K562 (cell line): Measurements from ENCODE around the gene ATP6V0A1. TPM values are rescaled to one million over a fixed set of nuclear protein-coding genes. Genes with fewer than 3 reads are reported as not detected.

Source experiments
- CBX1 ChIP-seq: sonication (generic); IDR thresholded peaks from 2 replicates; pipeline ENCODE4 v1.6.1; 2016; ENCODE audit warnings: antibody characterized with exemption, low read depth, mild to moderate bottlenecking
- DIDO1 ChIP-seq: fragments of 450-650 bp; IDR thresholded peaks from 2 replicates; pipeline ENCODE4 v1.6.1; 2016; ENCODE audit warnings: low read depth, missing biosample characterization, missing genetic modification characterization
- ETV1 ChIP-seq: fragments of 450-650 bp; conservative IDR thresholded peaks from 2 replicates; pipeline ENCODE4 v1.6.1; 2016; ENCODE audit warnings: missing genetic modification characterization, control low read depth, low read depth, missing compliant biosample characterization
- HCFC1 ChIP-seq: IDR thresholded peaks from 2 replicates; pipeline ENCODE4 v1.6.1; 2012; ENCODE audit warnings: low read depth, low read length, improper control_type of control experiment
- HNRNPK ChIP-seq: fragments of 200-400 bp; formaldehyde crosslinking; IDR thresholded peaks from one replicate; pipeline ENCODE4 v1.6.1; 2018; ENCODE audit warnings: mild to moderate bottlenecking, low read depth, low read length; ENCODE audit not compliant: poor library complexity, severe bottlenecking
- MTA1 ChIP-seq: fragments of 450-650 bp; IDR thresholded peaks from 2 replicates; pipeline ENCODE4 v1.6.1; 2017; ENCODE audit warnings: borderline replicate concordance
- NONO ChIP-seq, 2 experiments: fragments of 200-400 bp in 1 of 2; fragments of 450-650 bp in 1 of 2; formaldehyde crosslinking in 1 of 2; IDR thresholded peaks; 2 replicates each; pipeline ENCODE4 v1.6.1; 2017; ENCODE audit warnings: low read depth in 2 of 2, mild to moderate bottlenecking in 2 of 2, moderate library complexity in 2 of 2, low read length in 1 of 2
- PML ChIP-seq: IDR thresholded peaks from 2 replicates; pipeline ENCODE4 v1.6.1; 2012; ENCODE audit warnings: low read length, inconsistent platforms
- POLR3G ChIP-seq: IDR thresholded peaks from 2 replicates; pipeline ENCODE4 v1.6.1; 2011; ENCODE audit not compliant: insufficient read length, insufficient replicate concordance; ENCODE audit errors: extremely low read depth
- RBBP5 ChIP-seq: fragments of 200-600 bp; sonication (generic); IDR thresholded peaks from 2 replicates; pipeline ENCODE4 v1.6.1; 2012; ENCODE audit warnings: borderline replicate concordance, mild to moderate bottlenecking, low read length, control low read depth, inconsistent platforms; ENCODE audit not compliant: insufficient read depth, poor library complexity, severe bottlenecking
- SIRT6 ChIP-seq: IDR thresholded peaks from one replicate; pipeline ENCODE4 v1.6.1; 2012; ENCODE audit warnings: low read depth, mild to moderate bottlenecking, control low read depth, inconsistent platforms, low read length, moderate library complexity
- TBL1XR1 ChIP-seq, 2 experiments: IDR thresholded peaks; 2 replicates each; pipeline ENCODE4 v1.6.1; 2012; ENCODE audit warnings: improper control_type of control experiment in 2 of 2, low read length in 2 of 2, mild to moderate bottlenecking in 1 of 2
- WHSC1 ChIP-seq: IDR thresholded peaks from one replicate; pipeline ENCODE4 v1.6.1; 2012; ENCODE audit warnings: low read length, control low read depth, inconsistent platforms
- ZNF134 ChIP-seq: fragments of 250-450 bp; sonication (Bioruptor Pico); conservative IDR thresholded peaks from 2 replicates; pipeline ENCODE4 v1.4.0; 2020
- ZNF212 ChIP-seq: fragments of 450-650 bp; formaldehyde crosslinking; IDR thresholded peaks from 2 replicates; pipeline ENCODE4 v1.4.0; 2020; ENCODE audit warnings: mild to moderate bottlenecking
- ZNF232 ChIP-seq: sonication (generic); formaldehyde crosslinking; IDR thresholded peaks from 2 replicates; pipeline ENCODE4 v1.8.0; 2022; ENCODE audit warnings: mild to moderate bottlenecking, missing genetic modification reagents
- polyA plus RNA-seq, 8 experiments: library from polyadenylated mRNA; depleted of rRNA in 4 of 8; stranded (reverse) in 5 of 8; unstranded in 3 of 8; fragments of >200 nt; fragmentation: Nextera tagmentation in 2 of 8; fragmentation: Illumina TruSeq in 1 of 8; extraction: Ambion mirVana in 2 of 8; extraction: Trizol in 1 of 8; gene quantifications; 2 replicates each; pipeline versions ENCODE4 v1.2.1 to v1.2.3, GENCODE V29; 2011 to 2014; ENCODE audit warnings: inconsistent platforms in 1 of 8, missing spikeins in 1 of 8
- total RNA-seq, 7 experiments: library from RNA; depleted of rRNA in 6 of 7; stranded (reverse); fragments of >200 nt in 6 of 7; fragmentation: Illumina TruSeq in 2 of 7; extraction: Trizol in 2 of 7; gene quantifications; 2 replicates each; pipeline versions ENCODE4 v1.2.1 to v1.2.3, GENCODE V29; 2011 to 2021; ENCODE audit warnings: low replicate concordance in 1 of 7
- TF ChIP-seq, protein P1 (sequence below), 2 experiments: IDR thresholded peaks; 2 replicates each; pipeline ENCODE4 v1.6.1; 2011; ENCODE audit warnings: borderline replicate concordance in 1 of 2, control low read depth in 1 of 2, low read depth in 1 of 2, low read length in 1 of 2, mild to moderate bottlenecking in 1 of 2, mixed read lengths in 1 of 2, moderate library complexity in 1 of 2; ENCODE audit not compliant: insufficient read depth in 1 of 2, insufficient read length in 1 of 2, poor library complexity in 1 of 2, severe bottlenecking in 1 of 2; ENCODE audit errors: extremely low read depth in 1 of 2
- TF ChIP-seq, protein P2 (sequence below), 2 experiments: fragments of 200-800 bp in 1 of 2; sonication (Bioruptor generic) in 1 of 2; sonication (generic) in 1 of 2; formaldehyde crosslinking in 1 of 2; IDR thresholded peaks in 1 of 2; conservative IDR thresholded peaks in 1 of 2; 2 replicates each; pipeline versions ENCODE4 v1.5.0 to v1.6.1; 2016 to 2020; ENCODE audit warnings: missing compliant biosample characterization in 1 of 2, missing genetic modification characterization in 1 of 2, missing genetic modification reagents in 1 of 2
- TF ChIP-seq, protein P3 (sequence below): sonication (generic); formaldehyde crosslinking; IDR thresholded peaks from 2 replicates; pipeline ENCODE4 v1.8.1; 2023; ENCODE audit warnings: mild to moderate bottlenecking, missing genetic modification reagents
- TF ChIP-seq, protein P4 (sequence below): IDR thresholded peaks from 2 replicates; pipeline ENCODE4 v1.6.1; 2016; ENCODE audit warnings: missing genetic modification characterization, missing compliant biosample characterization

The ATP6V0A1 gene
- total and polyA plus RNA-seq, 9 of the 15 experiments (the other 6 are each of a cell fraction or from before 2014, with no cell fraction given) = 11.8 to 158 (median 75.5) TPM

DNA sequence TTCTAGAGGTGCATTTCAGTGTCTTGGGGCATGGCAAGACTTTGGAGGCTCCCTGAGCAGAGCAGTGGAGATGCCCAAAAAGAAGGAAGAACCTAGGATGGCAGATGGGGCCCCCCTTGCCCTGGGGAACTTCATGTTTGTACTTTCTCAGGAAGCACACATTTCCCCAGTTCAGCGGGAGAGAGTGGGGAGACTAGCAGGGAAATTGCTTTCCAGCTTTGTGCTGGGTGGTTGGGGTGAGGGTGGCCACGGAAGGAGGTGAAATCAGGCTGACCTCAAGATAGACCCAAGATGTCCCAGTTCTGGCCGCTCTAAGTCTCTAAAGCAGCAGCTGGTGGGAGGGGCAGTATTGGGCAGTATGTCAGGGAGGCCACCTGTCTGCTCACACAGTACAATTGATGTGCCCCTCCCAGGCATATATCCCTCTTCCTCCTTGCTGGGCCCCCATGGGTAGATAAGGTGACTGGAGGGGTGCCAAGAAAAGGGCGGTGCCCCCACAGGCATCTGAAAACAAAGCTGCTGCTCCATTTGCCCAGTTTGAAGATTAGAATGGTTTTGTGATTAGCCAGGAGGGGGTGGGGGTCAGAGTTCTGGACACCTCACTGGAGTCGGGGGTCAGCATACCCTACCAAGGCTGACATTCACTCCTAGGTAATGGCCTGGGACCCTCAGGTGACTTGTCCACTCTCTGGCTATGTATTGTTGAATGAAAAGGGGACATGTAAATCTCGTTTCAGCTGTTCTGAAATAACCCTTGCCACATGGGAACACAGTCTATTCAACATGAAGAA, 60.3 kb downstream of the ATP6V0A1 start (continued):
- TF ChIP-seq, protein P1, sequence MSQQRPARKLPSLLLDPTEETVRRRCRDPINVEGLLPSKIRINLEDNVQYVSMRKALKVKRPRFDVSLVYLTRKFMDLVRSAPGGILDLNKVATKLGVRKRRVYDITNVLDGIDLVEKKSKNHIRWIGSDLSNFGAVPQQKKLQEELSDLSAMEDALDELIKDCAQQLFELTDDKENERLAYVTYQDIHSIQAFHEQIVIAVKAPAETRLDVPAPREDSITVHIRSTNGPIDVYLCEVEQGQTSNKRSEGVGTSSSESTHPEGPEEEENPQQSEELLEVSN (IDR thresholded peaks at IDR 0.05; ENCODE audit: borderline replicate concordance in 1 of 2, extremely low read depth in 1 of 2, insufficient read depth in 1 of 2, insufficient read length in 1 of 2, low read depth in 1 of 2, low read length in 1 of 2, poor library complexity in 1 of 2, severe bottlenecking in 1 of 2) = no peak
- TF ChIP-seq ETV1 (no peak; the same call in 1 of the 2 replicates), NONO (IDR thresholded peaks at IDR 0.05; ENCODE audit: low read depth in 2 of 2, low read length in 1 of 2) (no peak), CBX1 (no peak), PML (no peak), HNRNPK (no peak), ZNF134 (no peak), HCFC1 (no peak), DIDO1 (tag) (no peak), ZNF232 (CRISPR knock-in tag) (no peak), MTA1 (no peak), TBL1XR1 (IDR thresholded peaks at IDR 0.05; ENCODE audit: low read length in 2 of 2) (0 out of 4 replicates have a peak, but pooled peaks of 1 of the 2 experiments have one; percentile 42), WHSC1 (no peak), SIRT6 (no peak), ZNF212 (CRISPR knock-in tag) (no peak), RBBP5 (peak; percentile 48), POLR3G (no peak)
- TF ChIP-seq, protein P2, sequence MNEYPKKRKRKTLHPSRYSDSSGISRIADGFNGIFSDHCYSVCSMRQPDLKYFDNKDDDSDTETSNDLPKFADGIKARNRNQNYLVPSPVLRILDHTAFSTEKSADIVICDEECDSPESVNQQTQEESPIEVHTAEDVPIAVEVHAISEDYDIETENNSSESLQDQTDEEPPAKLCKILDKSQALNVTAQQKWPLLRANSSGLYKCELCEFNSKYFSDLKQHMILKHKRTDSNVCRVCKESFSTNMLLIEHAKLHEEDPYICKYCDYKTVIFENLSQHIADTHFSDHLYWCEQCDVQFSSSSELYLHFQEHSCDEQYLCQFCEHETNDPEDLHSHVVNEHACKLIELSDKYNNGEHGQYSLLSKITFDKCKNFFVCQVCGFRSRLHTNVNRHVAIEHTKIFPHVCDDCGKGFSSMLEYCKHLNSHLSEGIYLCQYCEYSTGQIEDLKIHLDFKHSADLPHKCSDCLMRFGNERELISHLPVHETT (CRISPR knock-in tag; conservative IDR thresholded peaks at IDR 0.05 in 1 of 2, IDR thresholded peaks at IDR 0.05 in 1 of 2) = peak in 1 of 2 experiments; percentile 23; a peak in 2 of 4 replicates
- TF ChIP-seq, protein P3, sequence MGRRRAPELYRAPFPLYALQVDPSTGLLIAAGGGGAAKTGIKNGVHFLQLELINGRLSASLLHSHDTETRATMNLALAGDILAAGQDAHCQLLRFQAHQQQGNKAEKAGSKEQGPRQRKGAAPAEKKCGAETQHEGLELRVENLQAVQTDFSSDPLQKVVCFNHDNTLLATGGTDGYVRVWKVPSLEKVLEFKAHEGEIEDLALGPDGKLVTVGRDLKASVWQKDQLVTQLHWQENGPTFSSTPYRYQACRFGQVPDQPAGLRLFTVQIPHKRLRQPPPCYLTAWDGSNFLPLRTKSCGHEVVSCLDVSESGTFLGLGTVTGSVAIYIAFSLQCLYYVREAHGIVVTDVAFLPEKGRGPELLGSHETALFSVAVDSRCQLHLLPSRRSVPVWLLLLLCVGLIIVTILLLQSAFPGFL (CRISPR knock-in tag) = no peak
- TF ChIP-seq, protein P4, sequence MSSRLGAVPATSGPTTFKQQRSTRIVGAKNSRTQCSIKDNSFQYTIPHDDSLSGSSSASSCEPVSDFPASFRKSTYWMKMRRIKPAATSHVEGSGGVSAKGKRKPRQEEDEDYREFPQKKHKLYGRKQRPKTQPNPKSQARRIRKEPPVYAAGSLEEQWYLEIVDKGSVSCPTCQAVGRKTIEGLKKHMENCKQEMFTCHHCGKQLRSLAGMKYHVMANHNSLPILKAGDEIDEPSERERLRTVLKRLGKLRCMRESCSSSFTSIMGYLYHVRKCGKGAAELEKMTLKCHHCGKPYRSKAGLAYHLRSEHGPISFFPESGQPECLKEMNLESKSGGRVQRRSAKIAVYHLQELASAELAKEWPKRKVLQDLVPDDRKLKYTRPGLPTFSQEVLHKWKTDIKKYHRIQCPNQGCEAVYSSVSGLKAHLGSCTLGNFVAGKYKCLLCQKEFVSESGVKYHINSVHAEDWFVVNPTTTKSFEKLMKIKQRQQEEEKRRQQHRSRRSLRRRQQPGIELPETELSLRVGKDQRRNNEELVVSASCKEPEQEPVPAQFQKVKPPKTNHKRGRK (tag) = no peak
